HG03520 (cell line): ENCODE measurements around the gene ACOX3.
A peak's percentile ranks its signal among the peaks of the same experiment; 100 is the strongest.
"Not testable (repeated sequence)": the region's sequence is repeated elsewhere in the genome, so short reads cannot be mapped to it uniquely, and the experiment has no call there.

Experiments
- ATAC-seq: cut with Tn5 transposase; IDR thresholded peaks from one replicate; pipeline ENCODE4 v1.9.1; 2021; ENCODE audit warnings: mild to moderate bottlenecking, moderate library complexity; ENCODE audit not compliant: unreplicated experiment

The ACOX3 gene

GRCh38 chr4:8435656-8436121 is 4.8 kb downstream of the ACOX3 start:
- ATAC-seq, result peak; percentile 56

GRCh38 chr4:8434251-8435073 is 6.1 kb downstream of the ACOX3 start:
- no peak for ATAC-seq

DNA sequence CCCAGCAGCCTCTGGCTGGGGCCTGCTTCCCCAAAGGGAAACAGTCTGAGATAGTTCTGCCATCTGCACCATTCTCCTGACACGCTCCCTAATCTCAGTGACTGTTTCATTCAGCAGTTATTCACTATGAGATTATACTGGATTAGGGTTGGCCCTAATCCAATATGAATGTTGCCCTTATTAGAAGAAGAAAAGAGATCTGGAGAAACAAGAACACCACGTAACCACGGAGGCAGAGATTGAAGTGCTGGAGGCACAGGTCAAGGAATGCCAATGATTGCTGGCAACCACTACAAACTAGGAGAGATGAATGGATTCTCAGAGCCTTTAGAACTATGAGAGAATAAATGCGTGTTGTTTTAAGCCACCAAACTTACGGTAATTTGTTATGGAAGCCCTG is 7.4 kb downstream of the ACOX3 start:
- no peak for ATAC-seq

GRCh38 chr4:8431553-8431952 is 9.0 kb downstream of the ACOX3 start:
- no peak for ATAC-seq

GRCh38 chr4:8428288-8429097 is 12.0 kb downstream of the ACOX3 start:
- peak; percentile 89 for ATAC-seq

DNA sequence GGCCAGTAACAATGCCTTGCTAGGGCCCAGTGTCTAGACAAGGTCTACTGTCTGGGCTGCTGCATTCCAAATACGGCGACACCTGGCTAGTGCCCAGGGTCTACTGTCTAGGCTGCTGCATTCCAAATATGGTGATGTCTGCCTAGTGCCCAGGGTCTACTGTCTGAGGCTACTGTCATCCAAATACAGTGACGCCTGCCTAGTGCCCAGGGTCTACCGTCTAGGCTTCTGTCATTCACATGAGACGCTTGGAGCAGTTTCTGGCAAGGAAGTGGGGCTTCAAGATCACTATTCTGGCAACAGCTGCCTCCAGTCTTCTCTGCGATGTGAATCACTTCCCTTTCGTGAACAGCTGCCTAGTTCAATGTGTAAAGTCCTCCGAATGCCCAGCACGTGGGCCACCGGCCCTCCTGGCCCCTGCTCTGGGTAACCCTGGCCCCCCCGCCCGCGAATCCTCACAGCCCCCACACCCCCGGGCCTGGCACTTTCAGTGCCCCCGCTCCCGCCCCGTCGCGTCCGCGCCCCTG is 12.7 kb downstream of the ACOX3 start:
- peak; percentile 53 for ATAC-seq

DNA sequence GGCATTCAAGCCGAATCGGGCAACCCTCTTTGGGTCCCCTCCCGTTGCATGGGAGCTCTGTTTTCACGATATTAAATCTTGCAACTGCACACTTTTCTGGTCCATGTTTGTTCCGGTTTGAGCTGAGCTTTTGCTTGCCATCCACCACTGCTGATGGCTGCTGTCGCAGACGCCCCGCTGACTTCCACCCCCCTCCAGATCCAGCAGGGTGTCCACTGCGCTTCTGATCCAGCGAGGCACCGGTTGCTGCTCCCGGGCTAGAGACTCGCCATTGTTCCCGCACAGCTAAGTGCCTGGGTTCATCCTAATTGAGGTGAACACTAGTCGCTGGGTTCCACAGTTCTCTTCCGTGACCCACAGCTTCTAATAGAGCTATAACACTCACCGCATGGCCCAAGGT is 13.3 kb downstream of the ACOX3 start:
- ATAC-seq, result no peak

DNA sequence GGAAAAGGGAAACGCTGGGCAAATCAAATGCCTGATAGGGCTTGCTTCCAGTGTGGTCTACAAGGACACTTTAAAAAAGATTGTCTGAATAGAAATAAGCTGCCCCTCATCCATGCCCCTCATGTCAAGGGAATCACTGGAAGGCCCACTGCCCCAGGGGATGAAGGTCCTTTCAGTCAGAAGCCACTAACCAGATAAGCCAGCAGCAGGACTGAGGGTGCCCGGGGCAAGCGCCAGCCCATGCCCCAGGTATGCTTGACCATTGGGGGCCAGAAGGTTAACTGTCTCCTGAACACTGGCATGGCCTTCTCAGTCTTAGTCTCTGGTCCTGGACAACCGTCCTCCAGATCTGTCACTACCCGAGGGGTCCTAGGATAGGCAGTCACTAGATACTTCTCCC is 17.7 kb downstream of the ACOX3 start:
- no peak for ATAC-seq

GRCh38 chr4:8422327-8422726 is 18.2 kb downstream of the ACOX3 start:
- ATAC-seq, result no peak

DNA sequence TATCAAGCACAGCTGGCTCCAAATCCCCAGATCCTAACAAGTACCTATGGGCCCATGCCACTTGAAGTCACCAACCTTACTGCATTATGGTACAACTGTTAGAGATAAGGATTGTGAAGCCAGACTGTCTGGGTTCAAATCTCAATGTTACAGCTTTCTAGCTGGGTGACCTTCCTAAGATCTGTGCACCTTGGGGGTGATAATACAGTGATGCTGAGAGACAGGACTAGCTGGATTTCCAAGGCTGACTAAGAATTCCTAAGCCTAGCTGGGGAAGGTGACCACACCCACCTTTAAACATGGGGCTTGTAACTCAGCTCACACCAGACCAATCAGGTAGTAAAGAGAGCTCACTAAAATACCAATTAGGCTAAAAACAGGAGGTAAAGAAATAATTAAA is 20.4 kb downstream of the ACOX3 start:
- ATAC-seq, result not testable (repeated sequence)

- ATAC-seq, result peak; percentile 89
Measured at GRCh38 chr4:8419222-8420041, 21.1 kb downstream of the ACOX3 start.

DNA sequence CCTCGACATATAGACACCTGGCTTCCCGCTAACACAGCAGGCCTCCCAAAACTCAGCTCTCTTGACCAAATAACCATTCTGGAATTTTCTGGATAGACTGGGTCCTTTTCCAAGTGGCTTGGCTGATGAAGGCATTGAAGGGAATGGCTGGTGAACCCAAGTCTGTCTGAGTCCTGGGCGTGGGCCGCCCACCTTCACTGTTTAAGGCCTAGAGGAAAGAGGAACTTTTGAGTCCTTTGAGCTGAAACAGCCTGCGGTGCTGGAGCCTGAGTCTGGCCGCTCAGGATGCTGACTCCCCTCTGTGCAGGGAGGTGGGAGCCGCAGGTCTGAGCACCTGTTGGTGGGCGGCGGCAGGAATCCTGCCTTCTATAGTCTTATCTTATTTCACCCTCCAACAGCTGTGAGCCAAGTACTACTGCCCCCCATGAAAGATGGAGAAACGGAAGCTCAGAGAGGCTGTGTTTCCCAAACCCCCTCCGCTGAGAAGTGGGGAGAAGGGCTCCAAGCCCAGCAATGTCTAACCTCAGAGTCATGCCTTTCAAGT is 23.4 kb downstream of the ACOX3 start:
- no peak for ATAC-seq

DNA sequence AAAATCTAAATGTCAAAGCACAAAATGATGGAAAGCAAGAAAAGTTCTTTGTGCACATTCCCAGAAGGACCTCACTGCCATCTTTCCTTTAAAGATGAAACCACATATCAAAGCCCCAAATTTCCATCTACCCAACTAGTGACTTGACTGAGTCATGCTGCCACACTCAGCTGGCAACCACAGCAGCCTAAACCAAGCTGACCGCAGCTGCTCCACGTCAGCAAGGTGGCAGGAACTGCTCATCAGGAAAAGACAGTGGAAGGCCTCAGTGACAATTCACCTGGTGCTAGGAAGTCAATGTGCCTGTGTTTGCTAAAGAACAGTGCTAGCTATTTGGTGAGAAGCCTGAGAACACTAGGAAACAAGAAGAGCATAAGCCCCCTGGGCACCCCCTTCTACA is 26.1 kb downstream of the ACOX3 start:
- no peak for ATAC-seq

GRCh38 chr4:8412288-8412687 is 28.2 kb downstream of the ACOX3 start:
- no peak for ATAC-seq

DNA sequence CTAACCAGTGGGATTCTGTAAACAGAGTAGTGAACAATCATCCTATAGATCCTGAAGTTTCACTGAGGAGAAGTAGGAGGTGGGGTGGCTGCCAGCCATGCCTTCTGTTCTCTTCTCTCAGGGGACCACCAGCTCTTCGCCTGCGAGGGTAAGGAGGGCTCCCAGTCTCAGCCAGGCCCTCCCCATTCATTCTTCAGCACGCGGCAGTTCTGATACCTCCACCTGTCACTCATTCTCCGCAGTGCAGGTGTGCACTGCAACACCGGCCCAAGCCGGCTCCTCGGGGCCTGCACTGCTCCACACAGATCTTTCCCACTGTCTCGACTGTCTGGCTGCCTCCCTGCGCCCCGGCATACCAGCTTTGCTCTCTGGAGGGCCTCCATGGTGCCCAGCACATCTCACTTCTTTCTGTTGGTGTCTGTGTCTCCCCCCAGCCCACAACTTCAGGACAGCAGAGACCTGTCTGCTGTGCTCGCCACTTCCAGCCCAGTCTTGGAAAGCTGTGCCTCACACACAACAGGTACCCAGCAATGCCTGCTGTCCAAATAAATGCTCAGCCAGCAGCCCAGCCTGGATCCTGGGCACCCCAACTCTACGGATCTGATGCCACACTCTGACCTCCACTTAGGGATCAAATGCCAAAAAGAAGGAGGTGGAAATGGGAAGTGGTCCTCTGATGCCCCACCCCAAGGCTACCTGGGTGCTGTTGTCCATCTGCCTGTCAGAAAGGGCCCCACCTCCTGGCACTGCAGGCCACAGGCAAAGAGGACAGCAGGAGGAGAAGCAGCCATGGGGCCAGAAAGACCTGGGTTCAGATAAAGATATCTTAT is 29.0 kb downstream of the ACOX3 start:
- ATAC-seq, result no peak

DNA sequence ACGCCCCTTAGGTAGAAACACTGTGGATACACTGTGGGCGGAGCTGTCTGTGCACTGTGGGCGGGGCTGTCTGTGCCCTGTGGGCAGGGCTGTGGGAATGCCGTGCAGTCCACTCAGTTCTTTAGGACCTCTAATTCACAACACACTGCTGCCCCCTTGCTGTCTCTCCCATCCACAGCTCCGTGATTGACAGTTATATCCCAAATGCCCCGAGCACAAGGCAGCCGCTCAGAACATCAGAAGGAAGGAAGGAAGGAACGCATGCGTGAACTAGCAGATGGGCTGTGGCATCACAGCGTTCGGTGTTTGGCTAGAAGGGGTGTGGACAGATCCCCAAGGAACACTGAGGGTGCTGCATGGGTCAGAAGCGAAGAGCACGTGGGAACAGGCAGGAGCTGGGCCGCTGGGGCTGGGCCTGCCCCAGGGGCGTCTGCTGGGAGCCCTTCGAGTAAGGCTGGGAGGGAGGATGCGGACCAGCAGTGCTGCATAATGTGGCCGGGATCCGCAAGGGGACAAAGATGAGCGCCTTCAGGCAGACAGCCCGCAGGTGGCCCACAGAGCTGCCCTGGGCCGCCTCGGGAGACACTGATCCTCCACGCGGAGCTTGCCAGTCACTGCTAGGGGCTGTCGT is 29.8 kb downstream of the ACOX3 start:
- no peak for ATAC-seq

GRCh38 chr4:8410066-8410625 is 30.4 kb downstream of the ACOX3 start:
- ATAC-seq, result no peak

GRCh38 chr4:8409264-8410065 is 31.1 kb downstream of the ACOX3 start:
- ATAC-seq, result no peak
